Endothelial cell of umbilical vein (primary cell): ENCODE measurements around the gene ADARB2.

Experiments used
- EZH2 ChIP-seq: IDR thresholded peaks from 2 replicates; pipeline ENCODE4 v1.6.1; 2012; ENCODE audit warnings: borderline replicate concordance, low read depth, mild to moderate bottlenecking, moderate library complexity, low read length, inconsistent platforms; ENCODE audit not compliant: severe bottlenecking
- FOS ChIP-seq: IDR thresholded peaks from 2 replicates; pipeline ENCODE4 v1.6.1; 2011; ENCODE audit warnings: mild to moderate bottlenecking, low read length, moderate library complexity, borderline replicate concordance; ENCODE audit not compliant: insufficient read depth
- JUN ChIP-seq: IDR thresholded peaks from 2 replicates; pipeline ENCODE4 v1.6.1; 2011; ENCODE audit warnings: borderline replicate concordance, low read depth; ENCODE audit not compliant: insufficient read length, insufficient read depth
- MYC ChIP-seq: IDR thresholded peaks from one replicate; pipeline ENCODE4 v1.6.1; 2011; ENCODE audit warnings: mild to moderate bottlenecking, low read depth, low read length
- POLR2A ChIP-seq: IDR thresholded peaks from 2 replicates; pipeline ENCODE4 v1.6.1; 2012; ENCODE audit warnings: low read depth, mild to moderate bottlenecking, control low read depth, low read length
- POLR2AphosphoS5 ChIP-seq: IDR thresholded peaks from 2 replicates; pipeline ENCODE4 v1.6.1; 2012; ENCODE audit warnings: low read depth, mild to moderate bottlenecking, control low read depth, low read length, moderate library complexity; ENCODE audit not compliant: insufficient read depth
- TF ChIP-seq, protein P1 (sequence below), 2 donors: IDR thresholded peaks; 1 replicate in 1 of 2; 2 replicates in 1 of 2; pipeline ENCODE4 v1.5.1; 2011; ENCODE audit warnings: low read length in 2 of 2, mild to moderate bottlenecking in 2 of 2, moderate library complexity in 2 of 2, control low read depth in 1 of 2, inconsistent platforms in 1 of 2, low read depth in 1 of 2; ENCODE audit not compliant: insufficient read depth in 1 of 2; ENCODE audit errors: extremely low read depth in 1 of 2

DNA sequence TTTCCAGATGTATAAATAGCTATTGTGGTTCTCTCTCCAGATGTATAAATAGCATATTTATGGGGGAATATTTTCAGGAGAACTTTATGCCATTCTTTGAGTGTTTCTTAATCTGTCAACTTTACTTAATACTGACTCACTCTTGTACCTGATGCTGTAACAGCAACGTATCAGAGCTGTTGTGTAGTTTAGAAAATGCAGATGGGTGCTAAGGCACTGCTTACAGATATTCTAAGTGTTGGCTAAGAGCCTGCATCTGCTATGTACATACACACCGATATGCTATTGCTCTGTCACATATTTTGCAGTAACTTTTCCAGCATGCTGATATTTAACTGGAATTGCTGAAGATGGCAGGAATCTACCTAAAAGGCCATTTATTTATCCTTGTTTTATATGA, 609.2 kb downstream of the ADARB2 start:
- TF ChIP-seq, protein P1, sequence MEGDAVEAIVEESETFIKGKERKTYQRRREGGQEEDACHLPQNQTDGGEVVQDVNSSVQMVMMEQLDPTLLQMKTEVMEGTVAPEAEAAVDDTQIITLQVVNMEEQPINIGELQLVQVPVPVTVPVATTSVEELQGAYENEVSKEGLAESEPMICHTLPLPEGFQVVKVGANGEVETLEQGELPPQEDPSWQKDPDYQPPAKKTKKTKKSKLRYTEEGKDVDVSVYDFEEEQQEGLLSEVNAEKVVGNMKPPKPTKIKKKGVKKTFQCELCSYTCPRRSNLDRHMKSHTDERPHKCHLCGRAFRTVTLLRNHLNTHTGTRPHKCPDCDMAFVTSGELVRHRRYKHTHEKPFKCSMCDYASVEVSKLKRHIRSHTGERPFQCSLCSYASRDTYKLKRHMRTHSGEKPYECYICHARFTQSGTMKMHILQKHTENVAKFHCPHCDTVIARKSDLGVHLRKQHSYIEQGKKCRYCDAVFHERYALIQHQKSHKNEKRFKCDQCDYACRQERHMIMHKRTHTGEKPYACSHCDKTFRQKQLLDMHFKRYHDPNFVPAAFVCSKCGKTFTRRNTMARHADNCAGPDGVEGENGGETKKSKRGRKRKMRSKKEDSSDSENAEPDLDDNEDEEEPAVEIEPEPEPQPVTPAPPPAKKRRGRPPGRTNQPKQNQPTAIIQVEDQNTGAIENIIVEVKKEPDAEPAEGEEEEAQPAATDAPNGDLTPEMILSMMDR (IDR thresholded peaks at IDR 0.05; ENCODE audit: extremely low read depth in 1 of 2, insufficient read depth in 1 of 2, low read depth in 1 of 2, low read length in 2 of 2): no peak
- no peak for TF ChIP-seq FOS
- no peak for TF ChIP-seq POLR2A
- no peak for TF ChIP-seq MYC
- no peak for TF ChIP-seq JUN
- no peak for TF ChIP-seq POLR2AphosphoS5
- TF ChIP-seq EZH2: no peak
